GM18507 (cell line): ENCODE results near the gene RLF.

Source experiments
- DNase-seq: peaks from one replicate; pipeline ENCODE4 v3.0.0; 2011; ENCODE audit warnings: low read depth; ENCODE audit not compliant: insufficient read length; ENCODE audit errors: extremely low spot score
- FAIRE-seq: peaks from 2 replicates; lab custom pipeline; 2011; peaks lifted over from hg19 to GRCh38; lab: Jason Lieb, UNC

Gene RLF

DNA sequence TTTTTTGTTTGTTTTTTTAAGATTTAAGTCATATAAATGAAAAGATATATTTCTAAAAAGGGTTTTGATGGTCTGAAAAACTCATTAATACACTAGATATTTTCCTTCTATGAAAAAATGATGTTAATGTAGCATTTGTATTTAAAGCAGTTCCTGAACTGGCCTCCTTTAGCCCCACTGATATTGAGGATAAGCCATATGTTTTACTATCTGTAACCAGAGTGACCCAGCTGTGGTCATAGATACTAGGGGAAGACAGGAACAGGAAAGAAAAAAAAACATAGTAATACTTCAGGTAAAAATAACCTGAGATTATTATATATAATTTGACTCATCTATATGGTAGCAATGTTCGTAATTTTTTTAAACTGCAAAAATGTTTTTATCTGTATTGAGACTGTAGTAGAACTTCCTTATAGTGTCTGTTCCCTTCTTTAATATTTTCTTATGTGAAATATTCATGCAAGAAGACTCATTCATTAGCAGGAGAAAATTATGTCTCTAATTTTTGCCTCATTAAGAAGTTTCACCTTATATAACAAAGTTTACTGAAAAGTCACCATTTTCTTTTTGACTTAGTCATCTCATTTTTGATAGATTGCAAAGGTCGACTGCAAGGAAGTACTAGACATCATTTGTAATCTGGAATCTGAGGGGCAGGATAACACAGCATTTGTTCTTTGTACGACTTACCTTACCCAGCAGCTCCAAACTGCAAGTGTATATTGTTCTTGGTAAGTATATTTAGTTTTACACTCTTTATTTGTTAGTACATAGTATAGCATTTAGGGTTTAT is 61.0 kb downstream of the RLF start:
- no peak for FAIRE-seq
- DNase-seq: no peak

DNA sequence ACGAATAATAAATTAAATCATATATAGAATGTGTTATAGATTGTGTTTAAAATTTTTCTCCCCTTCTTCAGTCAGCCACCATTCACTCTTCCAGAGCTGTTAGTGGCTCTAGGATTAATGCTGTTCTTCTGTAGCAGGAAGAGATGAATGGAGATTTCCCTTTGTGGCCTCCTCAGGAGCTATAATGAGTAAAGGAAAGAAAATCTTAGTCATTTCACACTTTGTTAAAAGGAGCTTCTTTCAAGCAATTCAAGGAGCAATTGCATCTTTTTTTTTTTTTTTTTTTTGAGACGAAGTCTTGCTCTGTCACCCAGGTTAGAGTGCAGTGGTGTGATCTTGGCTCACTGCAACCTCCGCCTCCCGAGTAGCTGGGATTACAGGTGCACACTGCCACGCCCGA is 62.9 kb downstream of the RLF start:
- FAIRE-seq (peak; percentile 26), DNase-seq (no peak)

DNA sequence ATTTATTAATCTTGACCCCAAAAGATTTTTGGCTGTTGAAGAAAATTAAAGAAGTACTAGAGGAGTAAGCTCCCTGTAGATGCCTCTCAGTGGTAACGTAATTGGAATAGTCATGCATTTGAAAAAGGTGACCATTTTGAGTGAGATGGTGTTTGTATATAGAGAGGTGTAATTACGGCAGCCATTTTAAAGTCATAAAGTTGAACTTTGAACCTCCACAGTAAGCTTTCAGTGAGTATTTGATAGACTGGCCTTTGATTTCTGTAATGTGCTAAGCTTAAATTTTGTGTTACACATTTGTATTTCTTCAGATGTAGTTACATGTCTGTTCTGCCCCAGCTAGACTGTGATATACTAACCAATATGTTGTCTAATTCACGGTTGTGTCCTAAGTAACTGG is 65.0 kb downstream of the RLF start:
- DNase-seq (no peak), FAIRE-seq (no peak)

DNA sequence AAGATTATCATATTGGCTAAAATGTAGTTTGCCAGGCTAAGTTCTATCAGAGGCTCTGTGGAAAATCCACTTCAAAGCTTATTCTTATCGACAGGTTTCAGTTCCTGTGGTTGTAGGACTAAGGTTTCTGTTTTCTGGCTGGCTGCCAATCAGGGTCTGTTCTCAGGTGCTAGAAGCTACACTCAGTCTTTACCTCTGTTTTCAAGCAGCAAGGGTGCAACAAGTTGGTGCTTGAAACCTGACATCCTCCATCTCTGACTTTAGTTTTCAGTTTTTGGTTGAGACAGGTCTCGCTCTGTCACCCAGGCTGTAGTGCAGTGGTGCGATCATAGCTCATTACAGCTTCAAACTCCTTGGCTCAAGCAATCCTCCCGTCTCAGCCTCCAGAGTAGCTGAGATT is 71.3 kb downstream of the RLF start:
- DNase-seq (peak; percentile 50), FAIRE-seq (peak; percentile 100)

DNA sequence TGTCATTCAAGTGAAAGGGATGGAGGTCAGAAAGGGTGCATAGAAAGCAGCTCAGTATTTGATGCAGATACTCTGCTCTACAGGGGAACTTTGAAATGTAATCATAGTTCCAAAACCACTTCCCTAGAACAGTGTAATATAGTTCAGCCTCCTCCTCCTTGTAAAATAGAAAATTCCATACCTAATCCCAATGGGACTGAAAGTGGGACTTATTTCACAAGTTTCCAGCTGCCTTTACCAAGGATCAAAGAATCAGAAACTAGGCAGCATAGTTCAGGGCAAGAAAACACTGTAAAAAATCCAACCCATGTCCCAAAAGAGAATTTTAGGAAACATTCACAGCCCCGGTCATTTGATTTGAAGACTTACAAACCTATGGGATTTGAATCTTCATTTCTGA is 78.4 kb downstream of the RLF start:
- no peak for FAIRE-seq

DNA sequence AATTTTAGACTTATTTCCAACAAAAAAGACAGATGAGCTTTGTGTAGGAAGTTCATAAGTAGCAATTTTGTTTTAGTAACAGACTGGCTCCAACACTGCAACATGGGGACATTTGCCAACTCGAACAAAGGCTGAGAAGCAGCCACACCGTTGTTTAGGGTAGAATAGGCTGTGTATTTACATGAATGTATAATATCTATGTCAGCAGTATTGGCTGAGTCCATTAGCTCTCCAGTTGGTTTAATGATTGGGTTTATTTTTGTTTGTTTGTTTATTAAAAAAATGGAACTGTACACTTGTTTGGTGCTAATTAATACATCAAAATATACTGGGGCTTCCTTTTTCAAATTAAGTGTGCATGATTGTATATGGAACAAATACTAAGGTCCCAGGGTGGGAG is 79.2 kb downstream of the RLF start:
- DNase-seq: no peak

More for the DNA sequence above, 78.4 kb downstream of the RLF start:
- DNase-seq: no peak

DNA sequence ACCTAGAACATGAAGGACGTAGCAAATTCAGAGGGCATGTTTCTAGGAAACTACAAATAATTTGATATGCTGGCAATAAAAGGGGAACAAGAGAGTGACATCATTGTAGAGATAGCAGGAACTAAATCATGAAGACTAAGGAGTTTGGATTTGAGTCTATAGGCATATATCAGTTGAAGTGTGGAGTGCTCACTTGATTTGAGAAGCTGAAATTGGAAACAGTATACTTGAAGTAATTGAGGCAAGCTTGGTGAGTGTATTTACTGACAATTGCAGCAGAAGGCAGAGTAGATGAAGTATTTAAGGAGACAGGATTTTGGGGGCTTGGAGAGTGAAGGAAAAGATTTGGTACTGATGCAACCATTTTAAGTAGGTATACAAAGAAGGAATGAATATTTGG is 80.2 kb downstream of the RLF start:
- no peak for DNase-seq
- no peak for FAIRE-seq

More for the DNA sequence above, 79.2 kb downstream of the RLF start:
- no peak for FAIRE-seq

DNA sequence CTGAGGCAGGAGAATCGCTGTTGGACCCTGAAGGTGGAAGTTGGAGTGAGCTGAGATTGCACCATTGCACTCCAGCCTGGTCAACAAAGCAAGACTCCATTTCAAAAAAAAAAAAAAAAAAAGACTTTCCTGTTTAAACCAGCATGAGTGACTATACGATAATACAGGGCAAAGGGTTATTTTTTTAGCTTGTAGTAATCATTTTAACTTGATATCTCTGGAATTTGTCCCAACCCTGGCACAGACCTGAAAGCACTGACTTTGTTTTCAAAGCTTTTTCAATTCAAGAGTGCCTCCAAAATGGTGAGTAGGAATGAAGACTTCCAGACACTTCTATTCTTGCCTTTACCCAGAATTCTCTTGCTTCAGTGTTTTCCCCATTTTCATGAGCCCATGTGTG is 82.2 kb downstream of the RLF start:
- DNase-seq: no peak
- FAIRE-seq: no peak

DNA sequence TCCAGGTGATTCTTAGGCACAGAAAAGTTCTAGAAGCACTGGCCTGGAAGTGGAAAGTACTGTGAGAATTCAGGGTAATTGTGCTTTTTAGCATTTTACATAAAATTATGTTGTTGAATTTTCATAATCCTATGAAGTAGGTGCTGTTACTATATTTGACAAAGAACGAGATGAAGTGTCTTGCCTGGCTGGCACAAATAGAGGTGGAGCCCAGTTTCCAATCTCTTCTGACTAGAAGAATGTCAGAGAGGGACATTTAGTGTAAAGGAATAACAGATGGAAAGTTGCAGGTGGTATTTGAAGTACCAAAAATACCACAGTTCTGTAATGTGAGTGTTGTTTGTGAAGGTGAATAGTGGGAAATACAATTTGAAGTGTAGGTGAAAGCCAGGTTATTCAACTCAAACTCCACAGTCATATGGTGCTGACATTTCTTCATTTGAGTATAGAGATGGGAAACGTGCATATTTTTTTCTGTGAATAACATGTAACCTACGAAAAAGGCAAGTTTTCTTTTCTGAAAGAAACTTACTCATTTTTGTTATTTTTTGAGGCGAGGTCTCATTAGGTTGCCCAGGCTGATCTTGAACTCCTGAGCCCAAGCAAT is 83.1 kb downstream of the RLF start:
- FAIRE-seq: no peak

DNA sequence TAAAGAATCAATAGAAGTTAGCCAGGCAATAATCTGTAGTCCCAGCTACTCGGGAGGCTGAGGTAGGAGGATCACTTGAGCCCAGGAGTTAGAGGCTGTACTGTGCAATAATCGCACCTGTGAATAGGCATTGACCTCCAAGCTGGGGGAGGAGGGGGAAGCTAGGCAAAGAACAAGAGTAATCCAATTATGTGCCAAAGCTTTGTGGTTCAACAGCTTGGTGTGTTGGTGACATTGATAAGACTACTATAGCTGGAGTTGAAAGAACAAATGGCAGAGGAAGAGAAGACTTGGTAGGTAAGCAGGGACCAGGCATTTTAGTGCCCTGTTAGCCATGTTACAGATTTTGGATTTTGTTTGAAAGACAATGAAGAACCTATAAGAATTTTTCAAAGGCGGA is 84.5 kb downstream of the RLF start:
- DNase-seq: no peak
- FAIRE-seq: no peak

More for the DNA sequence above, 83.1 kb downstream of the RLF start:
- DNase-seq: no peak

DNA sequence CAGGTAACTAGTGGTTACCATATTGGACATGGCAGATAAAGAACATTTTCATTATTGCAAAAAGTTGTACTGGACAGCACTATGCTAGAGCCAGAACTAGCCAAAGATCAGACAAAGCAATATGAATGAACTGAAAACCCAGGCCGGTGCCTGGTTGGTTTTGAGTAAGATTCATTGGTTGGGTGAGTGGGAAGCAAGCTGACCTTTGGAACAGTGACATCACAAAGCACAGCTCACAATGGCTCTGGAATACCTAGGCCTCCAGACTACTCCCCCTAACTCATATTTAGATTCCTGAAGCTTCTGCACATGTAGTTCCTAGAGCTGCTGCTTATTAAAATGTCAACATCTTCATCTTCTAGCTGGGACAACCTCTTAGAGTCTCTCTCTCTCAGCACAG is 86.5 kb downstream of the RLF start, which contains the start of gene TMCO2:
Gene TMCO2 (plus strand): TSS at position 283 of the 400 bp plus-strand sequence. CDS start 57 bp downstream, at position 340.
- FAIRE-seq: no peak
- DNase-seq: no peak

DNA sequence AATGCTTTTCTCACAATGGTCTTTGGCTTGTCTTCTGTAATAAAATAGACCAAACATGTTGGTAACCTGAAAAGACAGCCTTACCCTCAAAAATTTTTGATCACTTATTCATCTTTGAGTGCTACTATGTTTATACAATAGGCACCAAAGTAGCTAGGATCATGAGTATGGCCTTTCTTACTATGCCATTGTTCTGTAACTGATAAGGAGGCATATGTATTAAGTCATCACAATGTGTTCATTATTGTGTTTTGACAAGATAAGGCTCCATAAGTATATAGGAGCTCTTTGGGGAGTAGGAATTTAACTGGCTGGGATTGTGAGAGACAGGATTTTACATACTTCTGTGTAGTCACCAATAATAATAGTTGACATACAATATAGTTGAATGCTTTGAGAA is 87.2 kb downstream of the RLF start:
- no peak for DNase-seq
- FAIRE-seq: no peak

DNA sequence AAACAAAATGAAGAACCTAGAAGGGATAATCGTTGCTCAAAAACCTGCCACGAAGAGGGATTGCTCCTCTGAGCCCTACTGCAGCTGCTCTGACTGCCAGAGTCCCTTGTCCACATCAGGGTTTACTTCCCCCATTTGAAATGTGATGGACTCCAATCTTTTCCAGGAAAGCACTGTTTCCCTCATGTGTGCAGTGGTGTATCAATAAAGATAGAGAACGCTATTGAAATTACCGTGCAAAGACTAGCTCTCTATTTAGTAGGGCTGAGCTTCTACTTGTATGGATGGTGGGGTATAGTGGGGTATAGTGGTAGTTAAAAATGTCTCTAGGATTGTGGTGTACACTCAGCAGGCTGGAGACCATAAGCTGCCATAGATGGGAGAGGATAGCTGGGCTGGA is 90.3 kb downstream of the RLF start:
- no peak for FAIRE-seq
- DNase-seq: no peak

DNA sequence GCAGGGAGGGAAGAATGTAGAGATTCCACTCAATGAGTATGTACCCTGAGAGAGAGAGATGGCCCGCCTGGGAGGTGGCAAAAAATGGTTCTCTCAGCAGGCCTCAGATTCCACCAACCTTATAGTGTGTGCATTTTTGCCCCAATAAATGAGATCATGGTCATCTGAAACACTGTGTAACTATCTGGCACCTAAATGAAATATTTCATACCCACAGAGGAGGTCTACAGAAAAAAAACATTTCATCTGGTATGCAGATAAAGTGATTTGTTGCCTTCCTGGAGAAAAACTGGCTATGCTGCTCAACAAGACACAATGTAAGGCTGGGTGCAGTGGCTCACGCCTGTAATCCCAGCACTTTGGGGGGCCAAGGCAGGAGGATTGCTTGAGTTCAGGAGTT is 91.4 kb downstream of the RLF start:
- FAIRE-seq: no peak
- DNase-seq: no peak

DNA sequence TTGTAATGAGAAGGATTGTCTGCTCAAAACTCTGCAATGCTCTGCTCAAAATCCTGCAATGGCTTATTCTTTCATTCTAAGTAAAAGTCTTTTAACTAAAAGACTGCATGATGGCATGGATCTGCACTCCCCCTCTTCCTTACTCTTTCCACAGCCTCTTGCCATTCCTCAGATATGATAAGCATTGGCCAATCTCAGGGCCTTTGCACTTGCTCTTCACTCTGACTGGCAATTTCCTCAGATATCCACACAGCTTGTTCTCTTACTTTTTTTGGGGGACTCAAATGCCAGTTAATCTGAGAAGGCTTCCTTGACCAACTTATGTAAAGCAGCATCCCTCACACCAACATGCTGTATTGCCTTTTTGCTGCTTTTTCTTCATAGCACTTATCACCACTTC is 94.0 kb downstream of the RLF start:
- DNase-seq (no peak), FAIRE-seq (no peak)

DNA sequence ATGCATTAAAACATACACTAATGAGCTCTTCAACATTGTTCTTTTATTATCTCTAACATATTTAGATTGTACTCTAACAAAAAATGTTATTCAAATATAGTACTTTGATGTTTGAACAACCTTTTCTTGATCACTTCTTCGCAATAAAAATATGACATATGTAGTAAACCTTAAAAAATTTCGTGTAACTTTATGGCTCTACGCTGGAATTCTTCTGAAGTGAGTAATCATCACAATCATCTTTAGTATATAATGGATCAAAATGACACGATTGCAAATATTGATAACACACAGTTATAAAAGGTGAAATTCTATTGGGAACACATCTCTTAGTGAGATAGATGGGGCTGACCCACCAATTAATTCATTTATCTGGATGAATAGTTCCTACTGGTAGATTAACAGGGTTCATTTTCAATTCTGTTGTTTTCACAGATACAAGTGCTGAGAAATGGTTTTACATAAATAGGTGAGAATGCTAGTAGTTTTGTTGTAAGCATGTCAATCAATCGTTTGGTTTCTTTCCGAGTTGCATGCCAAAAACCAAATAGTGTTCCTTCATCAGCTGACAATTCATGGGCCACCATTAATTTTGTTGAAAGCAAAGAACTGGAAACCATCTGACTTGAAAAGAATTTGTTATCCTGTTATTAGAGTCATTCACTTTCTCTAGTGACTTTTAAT is 95.4 kb downstream of the RLF start:
- DNase-seq: no peak

DNA sequence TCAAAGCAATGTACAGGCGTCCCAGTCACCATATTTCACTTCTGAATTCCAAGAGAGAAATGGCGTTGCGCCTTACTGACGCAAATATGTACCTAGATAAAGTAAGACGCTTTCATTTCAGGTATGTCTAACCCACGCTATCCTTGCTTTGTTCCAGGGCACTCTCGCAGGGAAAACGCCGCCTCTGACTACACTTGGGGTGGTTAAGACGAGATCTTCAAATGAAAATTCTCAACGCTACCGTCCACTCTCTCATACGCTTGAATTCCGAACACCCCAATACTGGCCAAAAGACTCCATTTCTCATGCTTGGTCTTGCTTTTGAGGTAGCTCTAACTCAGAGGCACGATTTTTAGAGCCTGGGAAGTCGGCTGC is 96.1 kb downstream of the RLF start:
- no peak for DNase-seq
- no peak for FAIRE-seq

More for the DNA sequence above, 95.4 kb downstream of the RLF start:
- FAIRE-seq: no peak

DNA sequence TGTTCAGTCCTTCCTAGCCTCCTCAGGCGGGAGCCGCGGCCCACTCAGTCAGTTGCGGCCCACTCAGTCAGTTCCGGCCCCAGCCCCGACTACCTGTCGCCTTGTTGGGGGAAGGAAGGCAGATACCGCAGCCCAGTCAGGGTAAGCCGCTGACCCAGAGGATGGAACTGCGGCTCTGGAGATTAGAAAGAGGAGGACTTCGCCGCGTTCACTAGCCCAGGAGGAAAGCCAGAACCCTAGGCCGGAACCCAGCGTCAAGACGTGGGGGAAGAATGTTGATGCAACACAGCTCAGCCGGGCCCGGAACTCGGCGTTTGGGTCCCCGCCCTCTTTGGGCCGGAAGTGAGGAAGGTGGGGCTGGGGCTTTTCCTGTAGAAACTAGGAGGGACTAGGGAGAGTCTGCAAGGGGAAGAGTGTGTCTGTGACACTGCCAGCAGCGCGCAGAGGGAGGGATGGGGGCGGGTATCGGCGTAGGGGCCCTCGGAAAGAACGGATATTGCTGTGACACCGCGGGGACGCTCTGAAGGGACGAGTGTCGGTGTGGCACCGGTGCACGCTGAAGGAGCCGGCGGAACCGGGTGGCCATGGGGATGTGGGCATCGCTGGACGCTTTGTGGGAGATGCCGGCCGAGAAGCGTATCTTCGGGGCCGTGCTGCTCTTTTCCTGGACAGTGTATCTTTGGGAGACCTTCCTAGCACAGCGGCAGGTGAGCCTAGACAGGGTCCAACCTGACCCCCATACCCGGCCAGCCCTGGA is 96.7 kb downstream of the RLF start, which contains the start of gene ZMPSTE24:
Gene ZMPSTE24 (plus strand): TSS at position 549 of the 757 bp plus-strand sequence. CDS start 36 bp downstream, at position 585.
- FAIRE-seq: peak; percentile 97
- peak; percentile 77 for DNase-seq

DNA sequence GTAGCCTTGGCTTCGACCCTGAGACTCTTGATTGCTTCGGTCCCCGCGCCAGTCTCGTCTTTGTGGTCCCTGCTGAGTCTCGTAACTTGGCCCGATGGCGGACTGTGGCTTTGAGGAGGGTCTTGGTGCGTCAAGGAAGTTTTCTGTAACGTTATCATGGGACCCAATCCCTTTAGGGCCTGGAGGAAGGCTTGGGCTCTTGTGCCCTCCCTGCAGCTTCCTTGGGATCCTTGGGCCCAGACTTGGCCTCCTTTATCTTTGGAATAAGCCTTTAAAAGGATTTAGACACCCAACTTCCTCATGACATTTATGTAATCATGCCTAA is 97.2 kb downstream of the RLF start:
- no peak for DNase-seq
- no peak for FAIRE-seq

DNA sequence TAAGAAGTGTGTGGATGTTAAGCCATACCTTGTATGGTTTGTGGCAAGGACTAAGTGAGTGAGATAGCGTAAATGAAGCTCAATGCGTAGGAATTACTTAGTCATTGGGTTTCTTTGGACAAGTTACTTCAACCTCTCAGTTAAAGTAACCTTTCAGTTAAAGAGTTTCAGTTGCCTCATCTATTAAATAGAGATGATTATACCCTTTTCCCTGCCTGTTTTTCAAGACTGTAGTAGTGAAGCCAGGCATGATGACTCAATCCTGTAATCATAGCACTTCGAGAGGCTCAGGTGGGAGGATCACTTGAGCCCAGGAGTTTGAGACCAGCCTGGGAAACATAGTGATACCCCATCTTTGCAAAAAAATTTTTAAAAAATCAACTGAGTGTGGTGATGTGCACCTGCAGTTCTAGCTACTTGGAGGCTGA is 103.2 kb downstream of the RLF start:
- FAIRE-seq (no peak), DNase-seq (no peak)
